OCI-LY7 (cell line): ENCODE measurements around the gene DAZAP1. TPM values are rescaled to one million over a fixed set of nuclear protein-coding genes. Genes with fewer than 3 reads are reported as not detected.

Source experiments
- BruUV-seq: library from RNA; stranded (reverse); fragments of 400-500 nt; replicated peaks from 2 replicates; lab custom pipeline; 2021; lab: Mats Ljungman, UMichigan
- CTCF ChIA-PET: fragments of 300-600 bp; sonication (Branson Sonifier 250); formaldehyde crosslinking; loops from one replicate; lab custom pipeline; 2022; ENCODE audit warnings: antibody characterized with exemption; ENCODE audit not compliant: unreplicated experiment; lab: Charles Lee
- POLR2A ChIA-PET: fragments of 300-600 bp; sonication (Branson Sonifier 250); formaldehyde crosslinking; loops from one replicate; lab custom pipeline; 2022; ENCODE audit warnings: antibody characterized with exemption; lab: Charles Lee
- DNase-seq: peaks from one replicate; pipeline ENCODE4 v3.0.0-alpha.2; 2015; ENCODE audit warnings: low spot score
- H2AFZ ChIP-seq: fragments of 200-600 bp; sonication (generic), shearing (Covaris generic); 2 replicates; pipeline ENCODE4 v1.6.1; 2014; ENCODE audit warnings: mild to moderate bottlenecking, antibody characterized with exemption, low read length, moderate library complexity
- H3K27ac ChIP-seq: fragments of 200-600 bp; sonication (generic); 2 replicates; pipeline ENCODE4 v1.5.1; 2014; ENCODE audit warnings: mixed run types, low read depth, mild to moderate bottlenecking, moderate library complexity, low read length, inconsistent platforms; ENCODE audit not compliant: poor library complexity, severe bottlenecking
- H3K36me3 ChIP-seq: fragments of 200-600 bp; sonication (generic); 2 replicates; pipeline ENCODE4 v1.6.1; 2014; ENCODE audit warnings: mild to moderate bottlenecking, antibody characterized with exemption, low read length, moderate library complexity, mixed read lengths; ENCODE audit not compliant: insufficient read depth
- H3K4me1 ChIP-seq: fragments of 200-600 bp; sonication (generic); 2 replicates; pipeline ENCODE4 v1.5.1; 2014; ENCODE audit warnings: mild to moderate bottlenecking, low read length; ENCODE audit not compliant: insufficient read depth, poor library complexity, severe bottlenecking
- H3K4me2 ChIP-seq: fragments of 200-600 bp; sonication (generic); 2 replicates; pipeline ENCODE4 v1.6.1; 2014; ENCODE audit warnings: mild to moderate bottlenecking, low read length
- H3K4me3 ChIP-seq: fragments of 200-600 bp; sonication (generic); 2 replicates; pipeline ENCODE4 v1.5.1; 2014; ENCODE audit warnings: mild to moderate bottlenecking, low read depth, low read length; ENCODE audit not compliant: poor library complexity, severe bottlenecking
- H3K79me2 ChIP-seq: fragments of 200-600 bp; sonication (generic); 2 replicates; pipeline ENCODE4 v1.6.1; 2016; ENCODE audit warnings: low read depth, mild to moderate bottlenecking, low read length, moderate library complexity, mixed read lengths; ENCODE audit not compliant: insufficient read depth
- H3K9me2 ChIP-seq: fragments of 200-600 bp; sonication (generic); 2 replicates; pipeline ENCODE4 v1.6.1; 2016; ENCODE audit warnings: mild to moderate bottlenecking, low read length, mixed read lengths; ENCODE audit not compliant: insufficient read depth
- H3K9me3 ChIP-seq: fragments of 200-600 bp; sonication (generic); 2 replicates; pipeline ENCODE4 v1.6.1; 2014; ENCODE audit warnings: mild to moderate bottlenecking, mixed run types, low read length, mixed read lengths
- H4K20me1 ChIP-seq: fragments of 200-600 bp; sonication (generic); 2 replicates; pipeline ENCODE4 v1.6.1; 2014; ENCODE audit warnings: mild to moderate bottlenecking, antibody characterized with exemption, low read length, moderate library complexity, mixed read lengths; ENCODE audit not compliant: insufficient read depth
- EZH2phosphoT487 ChIP-seq: fragments of 200-600 bp; sonication (generic); IDR thresholded peaks from 2 replicates; pipeline ENCODE4 v1.6.1; 2018; ENCODE audit warnings: low read depth, borderline replicate concordance, mild to moderate bottlenecking, mixed run types, antibody characterized with exemption, low read length, moderate library complexity, mixed read lengths
- intact Hi-C: fragments of 100-400 bp; cut with micrococcal nuclease; formaldehyde crosslinking; loops from one replicate; pipeline ENCODE4 v1.10.0; 2022; ENCODE audit not compliant: unreplicated experiment
- total RNA-seq, 2 experiments: library from RNA; depleted of rRNA in 1 of 2; stranded (reverse); fragments of >200 nt in 1 of 2; shearing (Covaris generic) in 1 of 2; gene quantifications; 2 replicates each; pipeline ENCODE4 v1.2.3, GENCODE V29; 2014 to 2022
- TF ChIP-seq, protein P1 (sequence below): fragments of 200-600 bp; sonication (generic); conservative IDR thresholded peaks from 2 replicates; pipeline ENCODE4 v1.5.1; 2014; ENCODE audit warnings: mild to moderate bottlenecking, antibody characterized with exemption, low read length, moderate library complexity, mixed read lengths

The DAZAP1 gene
- total RNA-seq, 2 experiments from 2014 or later: 170 to 373 TPM

DNA sequence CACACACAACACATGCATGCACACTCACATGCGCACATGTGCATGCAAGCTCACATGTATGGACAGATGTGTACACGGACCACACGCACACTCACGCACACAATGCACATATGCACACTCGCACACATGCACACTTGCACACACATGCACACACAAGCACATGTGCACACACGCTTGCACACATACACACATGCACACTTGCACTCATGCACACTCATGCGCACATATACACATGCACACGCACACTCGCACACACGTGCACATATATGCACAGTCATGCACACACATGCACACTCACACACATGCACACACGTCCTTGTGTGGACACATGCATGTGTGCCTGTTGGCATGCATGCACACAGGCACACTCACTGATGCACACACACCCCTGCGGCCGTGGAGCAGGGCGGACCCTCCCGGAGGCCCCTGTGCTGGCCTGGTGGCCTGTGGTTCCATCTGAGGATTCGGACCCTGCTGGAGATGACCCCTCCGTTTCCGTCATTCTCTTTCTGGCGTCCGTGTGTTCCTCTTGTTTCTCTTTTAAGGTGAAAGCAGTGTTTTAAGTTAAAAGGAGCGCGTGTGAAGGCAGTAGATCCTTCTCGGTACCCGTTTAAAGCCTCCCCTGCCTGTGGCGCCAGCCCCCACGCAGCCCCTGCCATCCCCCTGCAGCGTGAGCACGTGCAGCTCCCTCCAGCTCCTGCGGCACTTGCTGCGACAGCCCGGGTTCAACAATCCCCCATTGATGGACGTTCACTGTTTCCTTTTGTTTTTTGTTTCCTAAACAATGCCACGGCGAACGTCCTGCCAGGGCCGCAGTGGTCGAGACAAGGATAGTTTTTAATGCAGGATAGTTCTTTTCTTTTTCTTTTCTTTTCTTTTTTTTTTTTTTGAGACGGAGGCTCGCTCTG is 18.1 kb upstream of the DAZAP1 start:
- DNase-seq: no peak
- no peak for TF ChIP-seq EZH2phosphoT487
- TF ChIP-seq, protein P1, sequence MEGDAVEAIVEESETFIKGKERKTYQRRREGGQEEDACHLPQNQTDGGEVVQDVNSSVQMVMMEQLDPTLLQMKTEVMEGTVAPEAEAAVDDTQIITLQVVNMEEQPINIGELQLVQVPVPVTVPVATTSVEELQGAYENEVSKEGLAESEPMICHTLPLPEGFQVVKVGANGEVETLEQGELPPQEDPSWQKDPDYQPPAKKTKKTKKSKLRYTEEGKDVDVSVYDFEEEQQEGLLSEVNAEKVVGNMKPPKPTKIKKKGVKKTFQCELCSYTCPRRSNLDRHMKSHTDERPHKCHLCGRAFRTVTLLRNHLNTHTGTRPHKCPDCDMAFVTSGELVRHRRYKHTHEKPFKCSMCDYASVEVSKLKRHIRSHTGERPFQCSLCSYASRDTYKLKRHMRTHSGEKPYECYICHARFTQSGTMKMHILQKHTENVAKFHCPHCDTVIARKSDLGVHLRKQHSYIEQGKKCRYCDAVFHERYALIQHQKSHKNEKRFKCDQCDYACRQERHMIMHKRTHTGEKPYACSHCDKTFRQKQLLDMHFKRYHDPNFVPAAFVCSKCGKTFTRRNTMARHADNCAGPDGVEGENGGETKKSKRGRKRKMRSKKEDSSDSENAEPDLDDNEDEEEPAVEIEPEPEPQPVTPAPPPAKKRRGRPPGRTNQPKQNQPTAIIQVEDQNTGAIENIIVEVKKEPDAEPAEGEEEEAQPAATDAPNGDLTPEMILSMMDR: no peak
- Histone ChIP-seq H3K27ac (no peak overlapping the region), H3K4me3 (no peak overlapping the region), H3K9me2 (no peaks in the 10 kb centered on the region), H2AFZ (no peak overlapping the region), H3K36me3 (peaks cover 64% of the 10 kb centered on the region), H4K20me1 (no peaks in the 10 kb centered on the region), H3K79me2 (peaks cover 15% of the 10 kb centered on the region), H3K9me3 (no peaks in the 10 kb centered on the region), H3K4me2 (no peak overlapping the region), H3K4me1 (peaks cover 6% of the 10 kb centered on the region)
- CTCF ChIA-PET: no interaction called here
- intact Hi-C loops: no loop called here
- no TSS peak for BruUV-seq
- POLR2A ChIA-PET: no interaction called here

DNA sequence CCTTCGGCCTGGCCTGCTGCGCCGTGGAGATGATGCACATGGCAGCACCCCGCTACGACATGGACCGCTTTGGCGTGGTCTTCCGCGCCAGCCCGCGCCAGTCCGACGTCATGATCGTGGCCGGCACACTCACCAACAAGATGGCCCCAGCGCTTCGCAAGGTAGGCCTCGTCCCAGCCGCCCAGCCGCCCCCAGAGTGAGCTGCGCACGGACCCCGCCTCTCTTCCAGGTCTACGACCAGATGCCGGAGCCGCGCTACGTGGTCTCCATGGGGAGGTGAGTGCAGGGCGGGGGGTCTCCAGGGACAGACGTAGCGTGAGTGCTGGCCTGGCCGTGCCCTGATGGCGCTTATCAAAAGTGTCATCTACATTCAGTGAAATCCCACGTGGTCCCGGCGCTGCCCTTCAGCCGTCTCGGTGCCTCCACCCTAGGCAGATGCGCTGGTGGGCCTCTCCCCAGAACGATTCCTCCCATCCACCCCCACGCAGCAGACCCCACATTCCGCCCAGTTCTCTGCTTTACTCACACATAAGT is 16.4 kb upstream of the DAZAP1 start:
- H3K9me2 ChIP-seq: no peaks in the 10 kb centered on the region
- BruUV-seq: no TSS peak

More for the DNA sequence above, 16.4 kb upstream of the DAZAP1 start:
- intact Hi-C loops: no loop called here
- ChIA-PET CTCF (no interaction called here), POLR2A (no interaction called here)
- Histone ChIP-seq H3K4me2 (no peak overlapping the region), H3K27ac (no peak overlapping the region), H3K79me2 (no peaks in the 10 kb centered on the region), H3K9me3 (no peaks in the 10 kb centered on the region), H2AFZ (no peak overlapping the region), H3K4me1 (no peaks in the 10 kb centered on the region), H3K36me3 (peaks cover 72% of the 10 kb centered on the region), H4K20me1 (no peaks in the 10 kb centered on the region), H3K4me3 (no peak overlapping the region)
- no peak for TF ChIP-seq EZH2phosphoT487
- TF ChIP-seq, protein P1: no peak
- DNase-seq: no peak
